GM15510 (cell line): ENCODE results near the gene LRRK1.

ENCODE experiments used
- POLR2A ChIP-seq: IDR thresholded peaks from 3 replicates; pipeline ENCODE4 v1.6.1; 2011; ENCODE audit warnings: borderline replicate concordance; ENCODE audit not compliant: insufficient read length; ENCODE audit errors: extremely low read depth

The LRRK1 gene

DNA sequence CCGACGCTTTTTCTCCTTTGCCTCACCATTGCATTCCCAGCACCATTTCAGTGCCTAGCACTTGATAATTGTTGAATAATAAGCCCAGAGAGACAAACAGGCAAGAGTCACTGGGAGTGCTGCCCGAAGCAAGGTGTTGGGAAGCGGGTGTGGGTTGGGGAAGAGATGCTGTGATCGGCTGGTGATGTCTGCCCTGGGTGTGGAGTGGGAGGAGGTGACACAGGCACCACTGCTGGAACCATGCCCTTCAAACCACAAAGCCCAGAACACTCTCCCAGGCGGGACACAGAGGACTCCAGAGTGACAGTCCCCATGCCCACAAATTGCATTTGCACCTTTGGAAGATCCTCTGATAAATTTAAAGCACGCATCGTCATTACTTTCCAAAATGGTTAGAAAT lies 184.4 kb downstream of the LRRK1 start:
- no peak for TF ChIP-seq POLR2A

DNA sequence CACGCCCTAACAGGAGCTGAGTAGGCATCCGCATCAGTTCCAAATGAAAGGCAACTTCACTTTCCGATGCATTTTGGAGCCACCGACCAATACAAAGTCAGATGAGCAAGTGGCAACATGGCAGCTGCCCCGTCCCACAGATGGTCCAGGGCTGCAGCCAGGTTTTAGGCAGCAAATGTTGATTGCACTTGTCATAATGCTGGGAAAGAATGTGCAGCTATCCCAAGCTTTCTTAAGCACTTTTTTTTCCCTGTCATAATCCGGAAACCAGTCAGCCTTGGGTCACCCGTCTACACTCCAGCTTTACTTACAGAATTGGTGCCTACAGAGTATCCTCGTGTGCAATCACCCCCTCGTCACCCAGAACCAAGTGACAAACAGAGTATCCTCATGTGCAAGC lies 185.0 kb downstream of the LRRK1 start:
- TF ChIP-seq POLR2A, result no peak

DNA sequence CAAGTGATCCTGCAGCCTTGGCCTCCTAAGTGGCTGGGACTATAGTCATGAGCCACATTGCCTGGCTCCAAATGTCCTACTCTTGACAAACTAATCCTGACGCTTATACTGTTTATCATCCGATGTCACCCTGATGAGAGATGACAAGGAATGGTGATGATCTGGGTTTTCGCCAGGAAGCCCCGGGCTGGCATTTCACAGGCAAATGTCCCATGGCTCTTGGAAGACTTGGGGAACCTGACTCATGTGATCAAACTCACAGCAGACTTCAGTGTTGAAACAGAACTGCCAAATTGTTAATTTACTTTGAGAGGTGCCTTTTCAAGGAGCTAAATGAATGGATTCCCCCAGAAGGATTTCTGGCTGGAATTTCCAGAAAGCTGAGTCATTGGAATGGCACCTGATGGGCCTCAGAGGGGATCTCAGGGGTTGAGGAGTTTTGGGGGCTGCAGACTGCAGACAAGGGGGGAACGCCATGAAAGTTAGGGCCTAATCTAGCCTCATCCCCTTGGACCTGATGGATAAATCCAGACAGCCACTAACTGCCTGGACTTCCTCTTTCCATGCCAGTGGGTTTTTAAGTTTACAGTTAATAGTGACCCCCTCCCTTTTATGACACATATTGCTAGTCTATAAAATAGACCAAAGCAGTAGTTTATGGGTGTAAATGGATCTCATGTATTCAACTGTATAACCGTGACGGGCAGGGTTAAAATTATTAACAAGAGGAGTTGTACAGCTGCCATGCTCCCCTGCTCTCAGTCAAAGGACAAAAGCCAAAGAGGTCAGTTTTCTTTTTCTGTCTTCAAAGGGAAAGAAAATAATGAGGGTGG lies 186.1 kb downstream of the LRRK1 start:
- no peak for TF ChIP-seq POLR2A

DNA sequence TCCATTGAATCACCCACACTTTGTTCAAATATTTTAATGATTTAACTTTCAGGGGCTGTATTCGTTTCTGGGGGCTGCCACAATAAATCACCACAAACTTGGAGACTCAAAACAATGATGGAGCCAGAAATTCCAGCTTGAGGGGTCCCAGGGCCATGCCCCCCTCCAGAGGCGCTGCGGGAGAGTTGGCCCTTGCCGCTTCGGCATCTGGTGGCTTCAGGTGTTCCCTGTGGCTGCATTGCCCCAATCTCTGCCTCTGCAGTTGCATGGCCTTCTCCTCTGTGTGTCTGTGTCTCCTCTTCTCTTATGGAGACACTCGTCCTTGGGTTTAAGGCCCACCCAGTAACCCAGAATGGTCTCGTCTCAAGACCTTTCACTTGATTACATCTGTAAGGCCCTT lies 187.9 kb downstream of the LRRK1 start:
- no peak for TF ChIP-seq POLR2A

DNA sequence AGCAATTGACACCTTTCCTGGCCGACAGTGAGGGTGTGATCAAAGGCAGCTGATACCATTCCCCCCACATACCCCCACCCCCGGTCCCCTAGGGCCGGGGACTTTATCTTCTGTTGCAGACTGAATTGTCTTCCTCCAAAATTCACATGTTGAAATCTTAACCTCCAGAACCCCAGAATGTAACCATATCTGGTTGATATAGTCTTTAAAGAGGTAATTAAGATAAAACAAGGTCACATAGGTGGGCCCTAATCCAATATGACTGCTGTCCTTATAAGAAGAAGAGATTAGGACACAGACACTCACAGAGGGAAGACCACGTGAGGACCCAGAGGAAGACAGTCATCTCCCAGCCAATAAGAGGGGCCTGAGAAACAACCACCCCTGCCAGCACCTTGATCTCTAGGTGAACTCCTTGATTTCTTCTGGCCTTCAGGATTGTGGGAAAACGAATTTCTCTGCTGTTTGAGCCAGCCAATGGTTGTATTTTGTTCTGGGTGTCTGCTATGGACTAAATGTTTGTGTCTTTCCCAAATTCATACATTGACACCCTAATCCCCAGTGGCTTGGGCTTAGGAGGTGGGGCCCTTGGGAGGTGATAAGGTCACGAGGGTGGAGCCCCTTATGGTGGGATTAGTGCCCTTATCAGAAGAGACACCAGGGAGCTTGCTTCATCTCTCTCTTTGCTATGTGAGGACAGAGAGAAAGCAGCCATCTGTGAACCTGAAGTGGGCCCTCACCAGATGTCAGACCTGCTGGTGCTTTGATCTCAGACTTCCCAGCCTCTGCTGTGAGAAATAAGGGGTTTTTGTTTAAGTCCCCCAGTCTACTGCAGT lies 188.7 kb downstream of the LRRK1 start:
- no peak for TF ChIP-seq POLR2A

DNA sequence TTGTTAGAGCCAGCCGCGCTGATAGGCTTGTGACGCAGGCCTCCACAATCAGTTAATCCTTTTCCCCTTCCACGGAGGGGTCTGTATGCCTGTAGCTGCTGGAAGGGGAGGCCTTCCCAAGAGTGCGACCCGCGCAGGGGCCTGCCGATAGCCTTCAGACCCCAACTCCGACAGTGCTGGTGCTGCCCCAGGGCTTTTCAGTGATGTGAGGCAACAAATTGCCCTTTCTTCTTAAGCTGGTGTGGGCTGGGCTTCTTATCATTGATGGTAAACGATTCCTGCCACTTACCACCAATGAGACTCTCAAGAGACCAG lies 189.3 kb downstream of the LRRK1 start:
- TF ChIP-seq POLR2A, result no peak

DNA sequence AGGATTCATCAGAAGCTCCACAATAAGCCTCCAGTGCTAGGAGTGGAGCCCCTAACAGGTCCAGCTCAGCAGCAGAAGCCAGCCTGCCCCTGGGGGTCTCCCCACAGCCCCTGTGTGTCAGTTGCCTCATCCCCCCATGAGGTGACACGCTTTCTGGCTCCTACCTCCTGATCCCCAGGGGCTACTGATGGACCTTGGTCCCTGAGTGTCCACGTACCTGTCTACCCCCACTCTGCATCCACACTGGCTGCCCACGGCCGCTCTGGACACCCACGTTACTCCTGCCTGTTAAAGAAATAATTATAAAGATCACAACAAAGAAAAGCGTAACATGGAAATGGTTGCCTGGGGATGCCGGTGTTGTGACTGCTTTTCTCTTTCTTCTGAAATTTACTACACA lies 189.6 kb downstream of the LRRK1 start:
- no peak for TF ChIP-seq POLR2A

DNA sequence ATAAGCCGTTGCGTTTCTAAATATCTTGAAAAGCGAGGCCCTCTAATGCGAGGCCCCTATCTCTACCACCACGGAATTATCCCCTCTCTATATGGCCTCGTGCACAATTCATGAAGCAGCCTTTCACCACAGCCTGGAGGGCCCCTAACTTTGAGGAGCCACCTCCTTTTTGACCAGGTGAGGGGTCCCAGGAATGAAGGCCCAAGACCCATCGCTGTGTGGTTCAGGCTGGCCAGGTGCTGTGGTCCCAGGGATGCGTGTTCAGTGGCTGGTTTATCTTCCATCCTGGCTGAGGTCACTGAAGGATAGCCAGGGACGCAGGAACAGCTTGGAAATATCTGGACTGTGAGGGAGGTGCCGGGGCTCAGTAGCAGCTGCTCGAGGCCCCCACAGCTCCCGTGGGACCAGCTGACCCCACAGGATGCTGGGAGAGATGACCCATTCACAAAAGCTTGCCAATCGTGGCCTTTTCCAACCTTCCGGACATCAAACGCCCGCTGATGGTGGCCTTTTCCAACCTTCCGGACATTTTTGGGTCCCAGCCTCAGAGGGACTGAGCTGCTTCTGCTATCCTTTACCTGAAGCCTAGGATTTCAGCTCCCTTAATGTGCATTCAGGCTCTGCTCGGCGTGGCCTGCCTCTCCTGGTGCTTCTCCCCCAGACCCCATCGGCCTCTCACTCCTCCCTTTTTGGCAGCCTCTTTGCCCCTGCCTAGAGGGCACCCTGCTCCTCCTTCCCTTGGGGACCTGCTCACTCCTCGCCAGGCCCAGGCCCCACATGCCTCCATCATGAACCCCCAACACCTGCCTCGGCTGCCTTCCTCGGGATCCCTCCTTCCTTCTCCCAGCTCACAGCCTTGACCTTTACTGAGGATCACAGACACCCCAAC lies 191.8 kb downstream of the LRRK1 start:
- no peak for TF ChIP-seq POLR2A

DNA sequence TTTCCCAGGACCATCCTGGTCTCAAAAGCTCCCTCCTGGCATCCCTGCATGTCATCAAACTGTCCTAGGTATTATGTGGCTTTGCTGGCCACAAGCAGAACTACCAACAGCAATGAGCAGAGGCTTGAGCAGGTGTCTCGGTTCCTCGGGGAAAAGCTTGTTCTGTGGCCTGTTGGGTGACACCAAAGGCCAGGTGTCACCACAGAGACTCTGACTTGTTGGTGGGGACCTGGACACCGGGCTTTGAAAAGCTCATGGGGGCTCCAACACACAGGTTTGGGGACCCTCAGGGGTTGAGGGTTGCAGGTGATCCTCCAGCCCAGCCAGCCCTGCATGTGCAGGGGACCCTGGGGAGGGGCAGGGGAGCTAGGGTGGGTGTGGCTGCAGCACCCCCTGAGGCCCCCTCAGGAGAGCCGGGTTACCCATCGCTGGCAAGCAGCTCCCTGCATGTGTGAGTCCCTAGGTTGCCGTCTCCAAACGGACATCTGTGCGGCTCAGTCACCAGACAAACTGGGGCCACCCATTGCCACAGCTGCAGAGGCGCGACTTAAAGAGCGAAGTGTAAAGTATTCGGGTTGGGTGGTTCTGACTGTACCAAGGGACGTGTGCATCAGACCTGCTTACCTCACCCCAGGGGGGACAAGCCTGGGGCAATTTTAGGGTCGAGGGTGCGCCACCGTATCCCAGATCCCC lies 192.6 kb downstream of the LRRK1 start:
- no peak for TF ChIP-seq POLR2A

DNA sequence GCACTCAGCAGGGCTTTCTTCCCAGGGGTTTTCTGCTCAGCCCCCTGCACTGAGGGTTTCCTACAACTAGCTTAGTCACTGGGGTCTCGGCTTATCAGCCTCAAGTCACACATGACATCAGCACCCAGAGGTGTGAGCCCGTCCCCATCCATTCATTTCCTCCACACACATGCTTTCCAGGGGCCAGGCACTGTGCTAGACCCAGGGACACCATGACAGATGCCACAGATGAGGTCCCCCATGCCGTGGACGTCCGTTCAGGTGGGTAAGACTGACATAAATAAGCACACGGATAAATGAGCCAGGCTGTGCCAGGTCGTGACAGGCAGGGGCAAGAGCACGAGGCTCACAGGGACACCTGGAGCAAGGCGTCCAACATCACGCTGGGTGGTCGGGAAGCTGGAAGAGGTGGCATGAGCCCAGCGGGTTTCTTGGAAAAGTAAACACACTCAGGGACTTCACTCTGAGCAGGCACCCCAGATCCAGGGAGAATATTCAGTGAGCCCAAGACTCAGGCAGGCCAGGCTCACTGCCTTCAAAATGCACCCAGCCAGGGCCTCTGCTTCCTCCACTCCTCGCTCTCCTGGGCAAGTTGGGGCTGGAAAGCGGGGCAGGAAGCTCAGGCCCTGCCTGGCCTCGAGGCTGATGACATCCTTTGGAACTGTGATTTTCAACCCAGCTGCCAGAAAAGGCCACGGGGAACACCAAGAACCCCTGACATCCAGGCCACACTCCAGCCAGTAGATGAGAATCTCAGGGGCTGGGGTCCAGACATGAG lies 193.4 kb downstream of the LRRK1 start:
- TF ChIP-seq POLR2A, result no peak

DNA sequence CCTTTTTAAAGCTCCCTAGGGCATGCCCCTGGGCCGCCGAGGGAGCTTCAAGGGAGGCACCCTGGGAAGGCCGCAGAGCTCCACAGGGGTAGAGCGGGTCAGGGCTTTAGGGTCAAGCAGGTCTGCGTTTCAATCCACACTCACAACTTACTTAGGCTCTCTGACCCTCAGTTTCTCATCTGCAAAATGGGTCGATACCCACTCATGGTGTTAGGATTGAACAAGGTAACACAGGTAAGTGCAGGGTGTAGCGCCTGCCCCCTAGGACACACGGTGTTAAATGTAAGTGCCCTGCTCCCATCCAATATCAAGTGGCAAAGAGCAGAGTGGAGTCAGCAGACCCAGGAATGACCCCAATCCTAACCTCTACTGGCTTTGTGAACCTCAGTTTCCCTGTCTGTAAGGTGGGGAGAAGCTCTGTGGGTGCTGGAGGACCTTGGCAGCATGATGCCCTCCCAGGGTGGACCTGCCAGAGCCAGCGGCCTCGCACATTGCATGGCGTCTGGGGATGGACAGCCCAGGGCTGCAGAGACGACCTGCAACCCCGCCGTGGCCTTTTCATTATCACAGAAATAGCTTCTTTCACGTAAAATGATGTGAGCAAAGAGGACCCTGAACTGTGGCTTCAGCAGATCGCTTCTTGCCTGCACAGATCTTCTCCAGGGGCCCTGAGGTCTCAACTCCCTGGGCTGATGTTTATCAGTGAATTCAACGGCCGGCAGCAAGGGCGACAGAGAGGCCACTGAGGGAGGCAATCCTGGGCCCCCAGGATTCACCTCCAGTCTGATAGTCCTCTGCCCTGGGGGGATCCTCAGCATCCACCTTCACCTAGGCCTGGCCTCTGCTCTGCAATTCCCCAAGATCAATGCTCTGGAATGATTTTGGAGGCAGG lies 194.2 kb downstream of the LRRK1 start:
- TF ChIP-seq POLR2A, result no peak

DNA sequence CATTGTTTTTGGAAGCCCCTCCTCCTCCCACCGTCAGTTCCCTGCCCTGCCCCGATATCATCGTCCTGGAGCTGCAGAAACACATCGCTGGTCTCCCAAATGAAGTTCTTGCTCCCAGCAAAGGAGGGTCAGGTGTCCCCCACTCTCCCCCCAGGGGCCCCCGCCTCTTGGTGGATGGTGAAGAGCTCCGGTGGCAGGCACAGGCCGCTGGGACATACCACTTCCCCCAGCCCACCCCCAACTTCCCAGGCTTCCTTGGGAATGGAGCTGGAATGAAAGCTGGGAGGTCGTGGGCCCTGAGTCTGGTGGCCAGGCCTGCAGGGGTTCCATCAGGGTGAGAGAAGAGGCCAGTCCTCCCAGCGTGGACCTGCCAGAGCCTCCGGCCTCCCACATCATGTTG lies 195.0 kb downstream of the LRRK1 start:
- TF ChIP-seq POLR2A, result no peak

DNA sequence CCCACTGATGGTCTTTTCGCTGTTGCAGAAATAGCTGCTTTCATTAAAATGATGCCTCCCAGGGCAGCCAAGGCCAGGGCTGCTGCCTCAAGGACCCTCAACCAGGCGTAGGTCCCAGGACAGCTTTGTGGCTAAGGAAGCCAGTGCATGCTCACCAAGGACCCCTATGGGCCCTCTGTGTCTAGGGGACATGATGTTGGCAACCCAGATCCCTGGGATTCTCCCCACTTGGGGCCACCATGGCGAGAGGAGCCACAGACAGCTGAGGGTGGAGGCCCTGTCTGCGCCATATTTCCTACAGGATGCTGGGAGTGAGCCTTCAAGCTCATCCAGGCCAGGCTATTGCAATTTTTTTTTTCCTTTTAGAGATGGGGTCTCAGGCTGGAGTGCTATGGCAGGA lies 195.5 kb downstream of the LRRK1 start:
- TF ChIP-seq POLR2A, result no peak

DNA sequence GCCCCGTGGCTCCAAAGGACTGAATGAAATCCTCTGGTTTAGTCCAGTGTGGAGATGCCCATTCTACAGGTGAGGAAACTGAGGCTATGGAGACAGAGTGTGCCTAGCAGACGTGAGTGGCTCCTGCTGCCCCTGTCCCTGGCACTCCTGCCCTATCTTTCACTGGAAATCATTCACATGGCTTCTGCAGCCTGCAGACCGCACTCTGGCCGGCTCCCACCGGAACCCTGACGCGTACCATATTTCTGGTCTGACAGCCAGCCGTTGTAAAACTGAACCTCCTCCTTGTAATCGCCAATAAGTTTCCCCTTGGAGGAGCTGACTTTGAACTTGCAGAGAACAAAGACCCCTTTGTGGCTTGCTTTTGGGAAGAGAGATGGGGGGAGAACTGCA lies 196.2 kb downstream of the LRRK1 start:
- no peak for TF ChIP-seq POLR2A
